K562 (cell line): ENCODE measurements around the gene RPRD1B. TPM values are rescaled to one million over a fixed set of nuclear protein-coding genes. Genes with fewer than 3 reads are reported as not detected.

Source experiments
- CUX1 ChIP-seq: fragments of 200-800 bp; sonication (Bioruptor generic); IDR thresholded peaks from 2 replicates; pipeline ENCODE4 v1.6.1; 2016; ENCODE audit warnings: missing genetic modification characterization, missing compliant biosample characterization
- FIP1L1 ChIP-seq: fragments of 200-400 bp; formaldehyde crosslinking; IDR thresholded peaks from 2 replicates; pipeline ENCODE4 v1.6.1; 2018; ENCODE audit warnings: mild to moderate bottlenecking, low read depth, low read length; ENCODE audit not compliant: poor library complexity, severe bottlenecking
- GATAD2A ChIP-seq: fragments of 450-650 bp; IDR thresholded peaks from 2 replicates; pipeline ENCODE4 v1.6.1; 2017
- MYBL2 ChIP-seq, 2 experiments: fragments of 450-650 bp in 1 of 2; sonication (generic) in 1 of 2; formaldehyde crosslinking in 1 of 2; IDR thresholded peaks; 2 replicates each; pipeline versions ENCODE4 v1.6.1 to v1.8.1; 2017 to 2022; ENCODE audit warnings: borderline replicate concordance in 1 of 2, inconsistent platforms in 1 of 2, low read depth in 1 of 2, mild to moderate bottlenecking in 1 of 2, missing genetic modification reagents in 1 of 2, moderate library complexity in 1 of 2
- MYNN ChIP-seq, 2 experiments: sonication (generic); formaldehyde crosslinking in 1 of 2; IDR thresholded peaks; 2 replicates each; pipeline versions ENCODE4 v1.5.0 to v1.6.1; 2016 to 2020; ENCODE audit warnings: antibody characterized with exemption in 1 of 2, missing genetic modification reagents in 1 of 2
- OTX1 ChIP-seq: fragments of 450-650 bp; formaldehyde crosslinking; IDR thresholded peaks from 2 replicates; pipeline ENCODE4 v1.4.0; 2022; ENCODE audit warnings: mild to moderate bottlenecking
- PHTF2 ChIP-seq: fragments of 250-450 bp; sonication (Bioruptor Pico); IDR thresholded peaks from 2 replicates; pipeline ENCODE4 v1.5.0; 2021; ENCODE audit warnings: mild to moderate bottlenecking
- RBM14 ChIP-seq: fragments of 200-400 bp; formaldehyde crosslinking; IDR thresholded peaks from 2 replicates; pipeline ENCODE4 v1.6.1; 2018; ENCODE audit warnings: low read depth, mild to moderate bottlenecking, low read length, moderate library complexity, borderline replicate concordance; ENCODE audit not compliant: insufficient read depth
- SIRT6 ChIP-seq: IDR thresholded peaks from one replicate; pipeline ENCODE4 v1.6.1; 2012; ENCODE audit warnings: low read depth, mild to moderate bottlenecking, control low read depth, inconsistent platforms, low read length, moderate library complexity
- SIX5 ChIP-seq, 2 experiments: IDR thresholded peaks; 2 replicates each; pipeline ENCODE4 v1.6.1; 2011; ENCODE audit warnings: low read length in 2 of 2, borderline replicate concordance in 1 of 2, low read depth in 1 of 2, mild to moderate bottlenecking in 1 of 2, moderate library complexity in 1 of 2; ENCODE audit not compliant: insufficient read depth in 1 of 2
- STAT5A ChIP-seq: IDR thresholded peaks from 2 replicates; pipeline ENCODE4 v1.6.1; 2012; ENCODE audit warnings: low read length, inconsistent platforms, borderline replicate concordance
- THRB ChIP-seq: fragments of 450-650 bp; formaldehyde crosslinking; conservative IDR thresholded peaks from 2 replicates; pipeline ENCODE4 v1.4.0; 2022; ENCODE audit warnings: mild to moderate bottlenecking, missing genetic modification characterization
- XRCC4 ChIP-seq: IDR thresholded peaks from one replicate; pipeline ENCODE4 v1.6.1; 2011; ENCODE audit not compliant: insufficient read depth, insufficient read length; ENCODE audit errors: extremely low read depth
- polyA plus RNA-seq, 8 experiments: library from polyadenylated mRNA; depleted of rRNA in 4 of 8; stranded (reverse) in 5 of 8; unstranded in 3 of 8; fragments of >200 nt; fragmentation: Nextera tagmentation in 2 of 8; fragmentation: Illumina TruSeq in 1 of 8; extraction: Ambion mirVana in 2 of 8; extraction: Trizol in 1 of 8; gene quantifications; 2 replicates each; pipeline versions ENCODE4 v1.2.1 to v1.2.3, GENCODE V29; 2011 to 2014; ENCODE audit warnings: inconsistent platforms in 1 of 8, missing spikeins in 1 of 8
- total RNA-seq, 7 experiments: library from RNA; depleted of rRNA in 6 of 7; stranded (reverse); fragments of >200 nt in 6 of 7; fragmentation: Illumina TruSeq in 2 of 7; extraction: Trizol in 2 of 7; gene quantifications; 2 replicates each; pipeline versions ENCODE4 v1.2.1 to v1.2.3, GENCODE V29; 2011 to 2021; ENCODE audit warnings: low replicate concordance in 1 of 7
- TF ChIP-seq, protein P1 (sequence below), 3 experiments: fragments of 200-800 bp in 1 of 3; sonication (Bioruptor generic) in 1 of 3; sonication (generic) in 1 of 3; formaldehyde crosslinking in 1 of 3; IDR thresholded peaks; 2 replicates each; pipeline versions ENCODE4 v1.6.1 to v1.8.0; 2016 to 2022; ENCODE audit warnings: mild to moderate bottlenecking in 2 of 3, missing compliant biosample characterization in 2 of 3, missing genetic modification characterization in 2 of 3, missing genetic modification reagents in 1 of 3
- TF ChIP-seq, protein P2 (sequence below): fragments of 450-650 bp; IDR thresholded peaks from 2 replicates; pipeline ENCODE4 v1.6.1; 2014; ENCODE audit warnings: low read depth, mild to moderate bottlenecking, moderate library complexity, borderline replicate concordance

Gene RPRD1B
- total and polyA plus RNA-seq, 9 of the 15 experiments (the other 6 are each of a cell fraction or from before 2014, with no cell fraction given): 5.5 to 43.0 (median 24.4) TPM

GRCh38 chr20:38033330-38034107 is at the start of gene RPRD1B, which contains the start of gene TTI1 (continued):
- TF ChIP-seq CUX1 (CRISPR knock-in tag) (no peak), MYNN (IDR thresholded peaks at IDR 0.05) (no peak), MYNN (CRISPR knock-in tag; IDR thresholded peaks at IDR 0.05) (no peak), SIRT6 (no peak), FIP1L1 (peak; percentile 86), RBM14 (0 out of 2 replicates have a peak, but pooled peaks have one; percentile 79), SIX5 (IDR thresholded peaks at IDR 0.05; ENCODE audit: borderline replicate concordance in 1 of 2, insufficient read depth in 1 of 2, low read depth in 1 of 2, low read length in 2 of 2) (peak; percentile 45 to 64; a peak in 2 of 4 replicates), PHTF2 (CRISPR knock-in tag) (no peak), OTX1 (CRISPR knock-in tag) (no peak), STAT5A (no peak), XRCC4 (no peak), GATAD2A (no peak), MYBL2 (IDR thresholded peaks at IDR 0.05; ENCODE audit: low read depth) (no peak), MYBL2 (CRISPR knock-in tag; IDR thresholded peaks at IDR 0.05; ENCODE audit: borderline replicate concordance) (no peak), THRB (no peak)
- TF ChIP-seq, protein P1, sequence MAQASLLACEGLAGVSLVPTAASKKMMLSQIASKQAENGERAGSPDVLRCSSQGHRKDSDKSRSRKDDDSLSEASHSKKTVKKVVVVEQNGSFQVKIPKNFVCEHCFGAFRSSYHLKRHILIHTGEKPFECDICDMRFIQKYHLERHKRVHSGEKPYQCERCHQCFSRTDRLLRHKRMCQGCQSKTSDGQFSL (CRISPR knock-in tag; IDR thresholded peaks at IDR 0.05): no peak
- TF ChIP-seq, protein P1 (tag; IDR thresholded peaks at IDR 0.05): no peak
- TF ChIP-seq, protein P2, sequence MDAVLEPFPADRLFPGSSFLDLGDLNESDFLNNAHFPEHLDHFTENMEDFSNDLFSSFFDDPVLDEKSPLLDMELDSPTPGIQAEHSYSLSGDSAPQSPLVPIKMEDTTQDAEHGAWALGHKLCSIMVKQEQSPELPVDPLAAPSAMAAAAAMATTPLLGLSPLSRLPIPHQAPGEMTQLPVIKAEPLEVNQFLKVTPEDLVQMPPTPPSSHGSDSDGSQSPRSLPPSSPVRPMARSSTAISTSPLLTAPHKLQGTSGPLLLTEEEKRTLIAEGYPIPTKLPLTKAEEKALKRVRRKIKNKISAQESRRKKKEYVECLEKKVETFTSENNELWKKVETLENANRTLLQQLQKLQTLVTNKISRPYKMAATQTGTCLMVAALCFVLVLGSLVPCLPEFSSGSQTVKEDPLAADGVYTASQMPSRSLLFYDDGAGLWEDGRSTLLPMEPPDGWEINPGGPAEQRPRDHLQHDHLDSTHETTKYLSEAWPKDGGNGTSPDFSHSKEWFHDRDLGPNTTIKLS: peak; percentile 96
